ENCODE results near the gene LRRC74B.
A peak's percentile ranks its signal among the peaks of the same experiment; 100 is the strongest.

Gene LRRC74B

GRCh38 chr22:21025266-21025665 lies 20.5 kb upstream of the LRRC74B start:
- Histone ChIP-seq H4K8ac (ENCODE audit: low read depth, low read length) (no peak overlapping the region), H3K4me2 (ENCODE audit: insufficient read depth, low read length, poor library complexity, severe bottlenecking) (no peak overlapping the region), H2AK5ac (ENCODE audit: low read depth, low read length) (peak overlapping the region; percentile 83), H3K14ac (ENCODE audit: low read length) (no peak overlapping the region), H3K4ac (ENCODE audit: low read length) (peak overlapping the region; percentile 26), H3K4me1 (ENCODE audit: control insufficient read depth in 2 of 2, insufficient read depth in 1 of 2, low read depth in 1 of 2, low read length in 2 of 2) (peaks cover 2 to 8% of the 10 kb centered on the region in 2 donors), H2BK120ac (ENCODE audit: low read depth, low read length) (no peak overlapping the region), H3K9me3 (replicated peaks in 1 of 2; ENCODE audit: control insufficient read depth in 2 of 2, insufficient read depth in 1 of 2, low read depth in 1 of 2, low read length in 2 of 2) (peaks cover 0 to under 1% of the 10 kb centered on the region in 2 donors), H2BK5ac (ENCODE audit: low read length) (no peak overlapping the region), H3K4me3 (ENCODE audit: low read length in 2 of 2) (no peak overlapping the region), H2BK12ac (ENCODE audit: low read length) (no peak overlapping the region), H4K91ac (ENCODE audit: low read depth, low read length, poor library complexity) (no peak overlapping the region), H3K27me3 (ENCODE audit: control insufficient read depth in 3 of 3, insufficient read depth in 3 of 3, low read depth in 1 of 3, low read length in 3 of 3) (peaks cover 0 to 22% (median 0%) of the 10 kb centered on the region in 3 experiments), H3K36me3 (replicated peaks in 1 of 2; ENCODE audit: control insufficient read depth in 2 of 2, insufficient read depth in 2 of 2, low read length in 2 of 2) (no peaks in the 10 kb centered on the region), H3K18ac (ENCODE audit: low read length) (no peak overlapping the region), H2AFZ (ENCODE audit: low read length) (no peak overlapping the region), H3K79me1 (ENCODE audit: low read depth, low read length) (peaks cover 1% of the 10 kb centered on the region), H3K23ac (ENCODE audit: low read depth, low read length, poor library complexity) (peak overlapping the region; percentile 75), H2BK15ac (ENCODE audit: low read length) (no peak overlapping the region), H3K27ac (replicated peaks; ENCODE audit: low read length) (no peak overlapping the region), H3K9ac (ENCODE audit: low read depth, low read length, poor library complexity) (no peak overlapping the region)
- DNase-seq (ENCODE audit: low spot score): no peak
- WGBS, 2 donors (ENCODE audit: extremely low coverage in 2 of 2, insufficient read length in 2 of 2, insufficient replicate concordance in 1 of 2): no CpG with 5 or more reads among the region's 8 CpGs

GRCh38 chr22:21025763-21026755 lies 19.7 kb upstream of the LRRC74B start:
- no peak for DNase-seq (ENCODE audit: low spot score)
- Histone ChIP-seq H2BK12ac (ENCODE audit: low read length) (peak overlapping the region; percentile 84), H2AK5ac (ENCODE audit: low read depth, low read length) (peak overlapping the region; percentile 92), H4K91ac (ENCODE audit: low read depth, low read length, poor library complexity) (peak overlapping the region; percentile 30), H4K8ac (ENCODE audit: low read depth, low read length) (peak overlapping the region; percentile 82), H3K27me3 (ENCODE audit: control insufficient read depth in 3 of 3, insufficient read depth in 3 of 3, low read depth in 1 of 3, low read length in 3 of 3) (peaks cover 0 to 29% (median 5%) of the 10 kb centered on the region in 3 experiments), H3K4me1 (ENCODE audit: control insufficient read depth in 2 of 2, insufficient read depth in 1 of 2, low read depth in 1 of 2, low read length in 2 of 2) (peaks cover 2 to 8% of the 10 kb centered on the region in 2 donors), H2BK15ac (ENCODE audit: low read length) (peak overlapping the region; percentile 85), H3K4me2 (ENCODE audit: insufficient read depth, low read length, poor library complexity, severe bottlenecking) (no peak overlapping the region), H2BK5ac (ENCODE audit: low read length) (no peak overlapping the region), H3K9ac (ENCODE audit: low read depth, low read length, poor library complexity) (peak overlapping the region; percentile 21), H3K4me3 (ENCODE audit: low read length in 2 of 2) (no peak overlapping the region), H3K23ac (ENCODE audit: low read depth, low read length, poor library complexity) (peak overlapping the region; percentile 65), H3K18ac (ENCODE audit: low read length) (peak overlapping the region; percentile 81), H3K79me1 (ENCODE audit: low read depth, low read length) (peaks cover 1% of the 10 kb centered on the region), H3K4ac (ENCODE audit: low read length) (peak overlapping the region; percentile 53), H3K36me3 (replicated peaks in 1 of 2; ENCODE audit: control insufficient read depth in 2 of 2, insufficient read depth in 2 of 2, low read length in 2 of 2) (no peaks in the 10 kb centered on the region), H3K9me3 (replicated peaks in 1 of 2; ENCODE audit: control insufficient read depth in 2 of 2, insufficient read depth in 1 of 2, low read depth in 1 of 2, low read length in 2 of 2) (peaks cover 0 to 2% of the 10 kb centered on the region in 2 donors), H3K27ac (replicated peaks; ENCODE audit: low read length) (no peak overlapping the region), H2AFZ (ENCODE audit: low read length) (no peak overlapping the region), H3K14ac (ENCODE audit: low read length) (peak overlapping the region; percentile 89), H2BK120ac (ENCODE audit: low read depth, low read length) (peak overlapping the region; percentile 81)
- no CpG with 5 or more reads among the region's 27 CpGs for WGBS, 2 donors (ENCODE audit: extremely low coverage in 2 of 2, insufficient read length in 2 of 2, insufficient replicate concordance in 1 of 2)

- Histone ChIP-seq H3K4me3 (ENCODE audit: low read length in 2 of 2) (no peak overlapping the region), H3K23ac (ENCODE audit: low read depth, low read length, poor library complexity) (peak overlapping the region; percentile 65), H3K18ac (ENCODE audit: low read length) (no peak overlapping the region), H3K4ac (ENCODE audit: low read length) (no peak overlapping the region), H3K27me3 (ENCODE audit: control insufficient read depth in 3 of 3, insufficient read depth in 3 of 3, low read depth in 1 of 3, low read length in 3 of 3) (peaks cover 0 to 39% (median 15%) of the 10 kb centered on the region in 3 experiments), H3K14ac (ENCODE audit: low read length) (no peak overlapping the region), H2AFZ (ENCODE audit: low read length) (no peak overlapping the region), H2BK12ac (ENCODE audit: low read length) (no peak overlapping the region), H3K9me3 (replicated peaks in 1 of 2; ENCODE audit: control insufficient read depth in 2 of 2, insufficient read depth in 1 of 2, low read depth in 1 of 2, low read length in 2 of 2) (peaks cover 0 to 2% of the 10 kb centered on the region in 2 donors), H3K9ac (ENCODE audit: low read depth, low read length, poor library complexity) (no peak overlapping the region), H3K79me1 (ENCODE audit: low read depth, low read length) (peaks cover 1% of the 10 kb centered on the region), H2BK5ac (ENCODE audit: low read length) (peak overlapping the region; percentile 24), H3K4me1 (ENCODE audit: control insufficient read depth in 2 of 2, insufficient read depth in 1 of 2, low read depth in 1 of 2, low read length in 2 of 2) (peaks cover 2 to 10% of the 10 kb centered on the region in 2 donors), H3K27ac (replicated peaks; ENCODE audit: low read length) (no peak overlapping the region), H4K8ac (ENCODE audit: low read depth, low read length) (peak overlapping the region; percentile 19), H3K36me3 (replicated peaks in 1 of 2; ENCODE audit: control insufficient read depth in 2 of 2, insufficient read depth in 2 of 2, low read length in 2 of 2) (no peaks in the 10 kb centered on the region), H2BK120ac (ENCODE audit: low read depth, low read length) (peak overlapping the region; percentile 81), H3K4me2 (ENCODE audit: insufficient read depth, low read length, poor library complexity, severe bottlenecking) (no peak overlapping the region), H2AK5ac (ENCODE audit: low read depth, low read length) (peak overlapping the region; percentile 92), H2BK15ac (ENCODE audit: low read length) (no peak overlapping the region), H4K91ac (ENCODE audit: low read depth, low read length, poor library complexity) (no peak overlapping the region)
- no CpG with 5 or more reads among the region's 14 CpGs for WGBS, 2 donors (ENCODE audit: extremely low coverage in 2 of 2, insufficient read length in 2 of 2, insufficient replicate concordance in 1 of 2)
- no peak for DNase-seq (ENCODE audit: low spot score)
Observed at GRCh38 chr22:21026783-21027692, 18.7 kb upstream of the LRRC74B start.

All from neuronal stem cell (in vitro differentiated cells).